Aorta (tissue), 5 donors: ENCODE measurements around the gene SORBS2. TPM values are rescaled to one million over a fixed set of nuclear protein-coding genes. Genes with fewer than 3 reads are reported as not detected.

Source experiments
- ATAC-seq: fragments of 200-7000 bp; cut with Tn5 transposase; one replicate; pipeline ENCODE4 v1.9.1; 2022; ENCODE audit warnings: moderate library complexity; ENCODE audit not compliant: low FRiP score
- DNase-seq, 2 donors: peaks; one replicate each; pipeline ENCODE4 v3.0.0-alpha.2; 2020
- H3K27ac ChIP-seq, 2 donors: one replicate each; pipeline ENCODE4 v1.5.1; 2013; ENCODE audit warnings: low read length in 2 of 2, mild to moderate bottlenecking in 2 of 2, moderate library complexity in 2 of 2, control low read depth in 1 of 2, inconsistent platforms in 1 of 2, low read depth in 1 of 2
- H3K27me3 ChIP-seq, 2 donors: one replicate each; pipeline ENCODE4 v1.6.1; 2013; ENCODE audit warnings: control low read depth in 1 of 2, low read length in 1 of 2, mild to moderate bottlenecking in 1 of 2, moderate library complexity in 1 of 2; ENCODE audit not compliant: insufficient read depth in 2 of 2, control insufficient read depth in 1 of 2
- H3K36me3 ChIP-seq, 2 donors: one replicate each; pipeline ENCODE4 v1.6.1; 2013; ENCODE audit warnings: control low read depth in 1 of 2, low read length in 1 of 2, mild to moderate bottlenecking in 1 of 2; ENCODE audit not compliant: insufficient read depth in 2 of 2, control insufficient read depth in 1 of 2
- H3K4me1 ChIP-seq, 2 donors: one replicate each; pipeline ENCODE4 v1.6.1; 2013; ENCODE audit warnings: low read length in 2 of 2, control low read depth in 1 of 2, mild to moderate bottlenecking in 1 of 2, moderate library complexity in 1 of 2; ENCODE audit not compliant: insufficient read depth in 2 of 2, control insufficient read depth in 1 of 2
- H3K4me3 ChIP-seq, 2 donors: one replicate each; pipeline ENCODE4 v1.5.1; 2013; ENCODE audit warnings: low read length in 2 of 2, control low read depth in 1 of 2, mild to moderate bottlenecking in 1 of 2
- H3K9me3 ChIP-seq: one replicate; pipeline ENCODE4 v1.6.1; 2013; ENCODE audit warnings: mild to moderate bottlenecking, low read length; ENCODE audit not compliant: control insufficient read depth
- WGBS, 2 donors: extraction: QIAGEN DNeasy Blood & Tissue Kit; methylation state at CpG; one replicate each; pipeline ENCODE4 v1.1.7; 2013; 5-methylcytosine and 5-hydroxymethylcytosine counted together
- intact Hi-C, 2 donors: fragments of 100-400 bp; cut with DNase I; formaldehyde crosslinking; loops; one replicate each; pipeline versions ENCODE4 v1.14.2 to v1.15.0; 2022
- polyA plus RNA-seq, 2 donors: library from polyadenylated mRNA; stranded (reverse); fragments of 200-250 nt; gene quantifications; one replicate each; pipeline ENCODE4 v1.2.3, GENCODE V29; 2013
- total RNA-seq, 2 donors: library from RNA; stranded (reverse); fragmentation: NEBNext Ultra II Directional; extraction: Animal tissue kit (Norgen Biotek cat#: 25700); gene quantifications; one replicate each; pipeline ENCODE4 v1.2.1, GENCODE V29; 2021
- donor health status: healthy with polysubstance abuse.
- donor health status: Bipolar disorder and iron deficiency.
- donor health status: DM: no; HTN: no; CAD: no.
- donor health status: DM: no; HTN: no; CAD: no.
- donor health status: DM: yes; HTN: yes; CAD: no.

SORBS2 gene
- total and polyA plus RNA-seq, 4 donors = 111 to 696 (median 246) TPM

GRCh38 chr4:185578284-185578683 lies 233.7 kb downstream of the SORBS2 start:
- H3K4me1 ChIP-seq = peaks cover 0 to 2% of the 10 kb centered on the region in 2 donors
- no peak overlapping the region for H3K4me3 ChIP-seq
- H3K36me3 ChIP-seq = no peaks in the 10 kb centered on the region
- H3K27me3 ChIP-seq = no peaks in the 10 kb centered on the region
- DNase-seq = no peak
- intact Hi-C loops = no loop called here
- H3K9me3 ChIP-seq = no peaks in the 10 kb centered on the region
- WGBS, 2 donors = 94 to 96% methylated on average over 3 of the region's 3 CpGs
- H3K27ac ChIP-seq = no peak overlapping the region
- no peak for ATAC-seq

- Histone ChIP-seq H3K36me3 (no peaks in the 10 kb centered on the region), H3K9me3 (no peaks in the 10 kb centered on the region), H3K4me1 (peaks cover 0 to 2% of the 10 kb centered on the region in 2 donors), H3K27ac (peak overlapping the region; percentile 92 to 97), H3K27me3 (no peaks in the 10 kb centered on the region), H3K4me3 (no peak overlapping the region)
- WGBS, 2 donors = 14 to 19% methylated on average over 8 of the region's 8 CpGs
- ATAC-seq (peak; percentile 39), DNase-seq (no peak)
- intact Hi-C loops = no loop called here
Observed at GRCh38 chr4:185576962-185577950, 234.7 kb downstream of the SORBS2 start.

GRCh38 chr4:185576314-185576961 lies 235.6 kb downstream of the SORBS2 start:
- DNase-seq (no peak), ATAC-seq (no peak)
- no peaks in the 10 kb centered on the region for H3K9me3 ChIP-seq
- WGBS, 2 donors = 18% methylated on average over 9 of the region's 9 CpGs
- no peaks in the 10 kb centered on the region for H3K27me3 ChIP-seq
- H3K4me1 ChIP-seq = peaks cover 0 to 2% of the 10 kb centered on the region in 2 donors
- H3K27ac ChIP-seq = peak overlapping the region; percentile 92 to 97
- H3K4me3 ChIP-seq = no peak overlapping the region
- intact Hi-C loops = no loop called here
- no peaks in the 10 kb centered on the region for H3K36me3 ChIP-seq

GRCh38 chr4:185573651-185574199 lies 238.3 kb downstream of the SORBS2 start:
- ATAC-seq = peak; percentile 71
- WGBS, 2 donors = 48 to 52% methylated on average over 10 of the region's 10 CpGs
- Histone ChIP-seq H3K36me3 (no peaks in the 10 kb centered on the region), H3K4me3 (no peak overlapping the region), H3K9me3 (no peaks in the 10 kb centered on the region), H3K4me1 (peaks cover 0 to 2% of the 10 kb centered on the region in 2 donors), H3K27ac (peak overlapping the region in 1 of 2 donors; percentile 72), H3K27me3 (no peaks in the 10 kb centered on the region)
- peak; percentile 71 to 77 for DNase-seq
- intact Hi-C loops = loop anchor here in 1 of 2 donors (5.0 kb wide), 1 partner anchor 36 kb away; the partner anchor contains the start of gene PDLIM3

- H3K4me3 ChIP-seq = no peak overlapping the region
- WGBS, 2 donors = 85 to 88% methylated on average over 3 of the region's 3 CpGs
- no peaks in the 10 kb centered on the region for H3K27me3 ChIP-seq
- peaks cover 5 to 7% of the 10 kb centered on the region in 2 donors for H3K4me1 ChIP-seq
- DNase-seq (no peak), ATAC-seq (no peak)
- intact Hi-C loops = loop anchor here in 1 of 2 donors (5.0 kb wide), 1 partner anchor 33 kb away; the partner anchor contains the start of gene PDLIM3
- no peaks in the 10 kb centered on the region for H3K9me3 ChIP-seq
- no peaks in the 10 kb centered on the region for H3K36me3 ChIP-seq
- peak overlapping the region; percentile 39 to 91 for H3K27ac ChIP-seq
Observed at GRCh38 chr4:185570727-185571126, 241.3 kb downstream of the SORBS2 start.

- DNase-seq (peak; percentile 87 to 90), ATAC-seq (peak; percentile 85)
- H3K4me1 ChIP-seq = peaks cover 5 to 9% of the 10 kb centered on the region in 2 donors
- no peaks in the 10 kb centered on the region for H3K27me3 ChIP-seq
- H3K9me3 ChIP-seq = no peaks in the 10 kb centered on the region
- 16% methylated on average over 21 of the region's 21 CpGs for WGBS, 2 donors
- no peak overlapping the region for H3K4me3 ChIP-seq
- intact Hi-C loops = loop anchor here in 1 of 2 donors (5.0 kb wide), 1 partner anchor 35 kb away; no protein-coding TSS in a partner anchor
- H3K27ac ChIP-seq = peak overlapping the region; percentile 90 to 100
- no peaks in the 10 kb centered on the region for H3K36me3 ChIP-seq
Observed at GRCh38 chr4:185567381-185568376, 244.3 kb downstream of the SORBS2 start.

GRCh38 chr4:185566972-185567371 lies 245.0 kb downstream of the SORBS2 start:
- no peak overlapping the region for H3K4me3 ChIP-seq
- ATAC-seq (peak; percentile 85), DNase-seq (peak in 1 of 2 donors; percentile 69)
- H3K27ac ChIP-seq = peak overlapping the region; percentile 99 to 100
- intact Hi-C loops = loop anchor here in 1 of 2 donors (5.0 kb wide), 1 partner anchor 35 kb away; no protein-coding TSS in a partner anchor
- H3K36me3 ChIP-seq = no peaks in the 10 kb centered on the region
- H3K9me3 ChIP-seq = no peaks in the 10 kb centered on the region
- WGBS, 2 donors = 0 to 4% methylated on average over 1 of the region's 1 CpG
- H3K27me3 ChIP-seq = no peaks in the 10 kb centered on the region
- H3K4me1 ChIP-seq = peaks cover 5 to 9% of the 10 kb centered on the region in 2 donors
